ENCODE results near the gene RNASEH2A. TPM values are rescaled to one million over a fixed set of nuclear protein-coding genes. Genes with fewer than 3 reads are reported as not detected.

The RNASEH2A gene
- total RNA-seq, 2 donors from 2014 or later = 8.8 to 44.8 TPM

GRCh38 chr19:12792051-12792852, 14.1 kb upstream of the RNASEH2A start:
- intact Hi-C loops (cut with DNase I) = no loop called here
- H3K4me1 ChIP-seq = peaks cover 20% of the 10 kb centered on the region

GRCh38 chr19:12792853-12793289, 13.5 kb upstream of the RNASEH2A start:
- TF ChIP-seq CTCF (IDR thresholded peaks at IDR 0.05) = no peak
- Histone ChIP-seq H3K27ac (peak overlapping the region; percentile 100), H3K4me3 (peak overlapping the region; percentile 90), H3K27me3 (no peaks in the 10 kb centered on the region), H3K36me3 (no peaks in the 10 kb centered on the region), H3K9me3 (no peaks in the 10 kb centered on the region), H3K9ac (ENCODE audit: low read depth in 2 of 2, low read length in 2 of 2) (peak overlapping the region; percentile 95 to 97), H3K4me1 (peaks cover 17% of the 10 kb centered on the region)
- intact Hi-C loops (cut with DNase I) = no loop called here
- no peak for DNase-seq

More at GRCh38 chr19:12792051-12792852, 14.1 kb upstream of the RNASEH2A start:
- Histone ChIP-seq H3K27me3 (no peaks in the 10 kb centered on the region), H3K36me3 (no peaks in the 10 kb centered on the region), H3K27ac (peak overlapping the region; percentile 100), H3K9ac (ENCODE audit: low read depth in 2 of 2, low read length in 2 of 2) (peak overlapping the region; percentile 95 to 97), H3K4me3 (peak overlapping the region; percentile 90), H3K9me3 (no peaks in the 10 kb centered on the region)
- TF ChIP-seq CTCF (IDR thresholded peaks at IDR 0.05) = no peak
- peak; percentile 78 for DNase-seq

- peak overlapping the region; percentile 100 for H3K27ac ChIP-seq
- peak overlapping the region; percentile 95 to 97 for H3K9ac ChIP-seq (ENCODE audit: low read depth in 2 of 2, low read length in 2 of 2)
- intact Hi-C loops (cut with DNase I) = no loop called here
- no peaks in the 10 kb centered on the region for H3K36me3 ChIP-seq
- H3K27me3 ChIP-seq = no peaks in the 10 kb centered on the region
- no peaks in the 10 kb centered on the region for H3K9me3 ChIP-seq
- peak; percentile 95 for DNase-seq
- no peak for TF ChIP-seq CTCF (IDR thresholded peaks at IDR 0.05)
- peak overlapping the region; percentile 90 for H3K4me3 ChIP-seq
- H3K4me1 ChIP-seq = peaks cover 16% of the 10 kb centered on the region
Observed at GRCh38 chr19:12793290-12794195, 12.8 kb upstream of the RNASEH2A start.

- TF ChIP-seq CTCF (IDR thresholded peaks at IDR 0.05) = no peak
- H3K27me3 ChIP-seq = no peaks in the 10 kb centered on the region
- intact Hi-C loops (cut with DNase I) = no loop called here
- no peaks in the 10 kb centered on the region for H3K36me3 ChIP-seq
- no peak for DNase-seq
- H3K9me3 ChIP-seq = no peaks in the 10 kb centered on the region
- H3K4me1 ChIP-seq = peaks cover 14% of the 10 kb centered on the region
- peak overlapping the region; percentile 90 for H3K4me3 ChIP-seq
- peak overlapping the region; percentile 100 for H3K27ac ChIP-seq
- peak overlapping the region; percentile 95 to 97 for H3K9ac ChIP-seq (ENCODE audit: low read depth in 2 of 2, low read length in 2 of 2)
Observed at GRCh38 chr19:12794196-12794941, 12.0 kb upstream of the RNASEH2A start.

- peak overlapping the region; percentile 100 for H3K27ac ChIP-seq
- no peaks in the 10 kb centered on the region for H3K36me3 ChIP-seq
- H3K4me3 ChIP-seq = no peak overlapping the region
- H3K27me3 ChIP-seq = no peaks in the 10 kb centered on the region
- H3K9ac ChIP-seq (ENCODE audit: low read depth in 2 of 2, low read length in 2 of 2) = no peak overlapping the region
- peaks cover 14% of the 10 kb centered on the region for H3K4me1 ChIP-seq
- TF ChIP-seq CTCF (IDR thresholded peaks at IDR 0.05) = no peak
- DNase-seq = no peak
- H3K9me3 ChIP-seq = no peaks in the 10 kb centered on the region
- intact Hi-C loops (cut with DNase I) = loop anchor here (5.0 kb wide), 1 partner anchor 33 kb away; no protein-coding TSS in a partner anchor
Observed at GRCh38 chr19:12794971-12795381, 11.4 kb upstream of the RNASEH2A start.

All from colonic mucosa (tissue), 4 donors.